GM18951 (cell line): ENCODE measurements around the gene AFF2.

Experiments used
- POLR2A ChIP-seq: IDR thresholded peaks from 4 replicates; pipeline ENCODE4 v1.6.1; 2011; ENCODE audit warnings: mild to moderate bottlenecking; ENCODE audit not compliant: insufficient read length, insufficient read depth; ENCODE audit errors: extremely low read depth
- in situ Hi-C: fragments of 300-500 bp; cut with MboI; formaldehyde crosslinking; loops from one replicate; pipeline ENCODE4 v1.12.0; 2022; ENCODE audit warnings: low sequenced_read_pairs, mixed read lengths, inconsistent platforms; ENCODE audit not compliant: unreplicated experiment

The AFF2 gene

DNA sequence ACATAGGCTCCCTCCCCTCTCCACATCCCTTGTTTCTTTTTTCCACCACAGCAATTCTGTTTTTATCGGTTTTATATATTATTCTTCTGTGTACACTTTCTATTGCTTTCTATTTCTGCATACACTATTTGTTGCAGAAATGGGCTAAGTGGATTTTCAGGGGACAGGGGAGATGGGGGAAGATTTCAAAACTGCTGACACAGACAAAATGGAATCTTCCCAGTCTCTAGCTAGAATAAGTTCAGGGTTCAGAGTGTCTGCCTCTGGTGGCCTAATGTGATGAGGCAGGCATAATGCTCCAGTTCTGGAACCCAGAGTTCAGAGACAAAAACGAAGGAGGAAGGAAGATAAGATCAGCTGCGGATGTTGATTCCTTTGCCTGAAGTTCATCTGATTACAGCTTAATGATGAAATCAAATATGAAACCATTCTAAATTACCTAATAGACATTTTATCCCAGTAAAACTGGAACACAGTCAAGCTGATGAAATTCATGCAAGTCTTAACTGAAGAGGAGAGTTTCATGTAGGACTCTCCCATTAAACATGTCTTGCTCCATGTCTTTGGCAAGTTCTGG lies 447.1 kb downstream of the AFF2 start:
- in situ Hi-C loops, result no loop called here
- no peak for TF ChIP-seq POLR2A

DNA sequence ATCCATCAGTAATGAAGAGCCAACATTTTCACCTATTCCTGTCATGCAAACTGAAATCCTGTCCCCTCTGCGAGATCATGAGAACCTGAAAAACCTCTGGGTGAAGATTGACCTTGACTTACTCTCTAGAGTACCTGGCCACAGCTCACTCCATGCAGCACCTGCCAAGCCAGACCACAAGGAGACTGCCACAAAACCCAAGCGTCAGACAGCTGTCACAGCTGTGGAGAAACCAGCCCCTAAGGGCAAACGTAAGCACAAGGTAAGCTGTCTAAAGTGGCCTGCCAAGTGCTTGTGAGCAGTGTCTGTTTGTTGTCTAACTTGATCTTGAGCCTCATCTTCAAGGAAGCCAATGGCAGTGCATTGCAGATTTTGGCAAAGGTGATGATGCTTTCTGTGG lies 455.9 kb downstream of the AFF2 start:
- in situ Hi-C loops, result no loop called here
- TF ChIP-seq POLR2A, result no peak

DNA sequence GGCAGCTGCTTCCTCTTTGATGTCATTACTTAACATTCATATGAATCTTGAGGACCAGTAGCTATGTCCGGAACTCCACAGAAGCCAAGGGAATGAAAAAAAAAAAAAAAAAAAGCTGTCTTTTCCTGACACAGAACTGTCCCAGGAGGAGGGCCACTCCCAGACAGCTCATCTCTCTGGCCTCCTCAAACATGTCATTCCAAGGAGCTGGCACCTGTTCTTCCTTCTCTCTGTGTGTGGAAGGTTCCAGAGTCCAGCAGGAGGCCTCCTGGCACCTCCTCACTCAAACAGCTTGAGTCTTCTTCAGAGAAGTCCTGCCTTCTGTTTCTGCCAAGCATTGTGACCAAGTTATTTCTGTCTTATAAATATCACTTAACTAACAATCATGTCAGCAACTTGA lies 458.5 kb downstream of the AFF2 start:
- in situ Hi-C loops, result no loop called here
- no peak for TF ChIP-seq POLR2A

DNA sequence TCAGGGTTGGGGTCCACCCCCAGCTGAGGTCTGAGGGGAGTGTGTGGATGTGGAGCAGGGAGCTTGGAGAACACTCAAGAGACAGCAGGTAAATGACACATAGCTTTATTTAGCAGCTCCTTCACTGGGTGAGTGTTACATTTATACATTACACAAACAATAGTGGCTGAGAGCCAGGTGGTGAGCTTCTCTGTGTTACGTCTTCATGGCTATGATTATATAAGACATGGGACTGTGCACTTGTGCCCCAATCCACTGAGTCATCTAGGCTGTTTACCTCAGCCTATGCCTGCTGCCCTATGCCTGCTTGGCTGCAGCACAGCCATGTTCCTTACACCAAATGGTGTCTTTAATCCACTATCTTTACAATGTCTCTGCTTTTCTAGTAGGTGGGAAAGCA lies 459.6 kb downstream of the AFF2 start:
- no peak for TF ChIP-seq POLR2A
- in situ Hi-C loops, result no loop called here

DNA sequence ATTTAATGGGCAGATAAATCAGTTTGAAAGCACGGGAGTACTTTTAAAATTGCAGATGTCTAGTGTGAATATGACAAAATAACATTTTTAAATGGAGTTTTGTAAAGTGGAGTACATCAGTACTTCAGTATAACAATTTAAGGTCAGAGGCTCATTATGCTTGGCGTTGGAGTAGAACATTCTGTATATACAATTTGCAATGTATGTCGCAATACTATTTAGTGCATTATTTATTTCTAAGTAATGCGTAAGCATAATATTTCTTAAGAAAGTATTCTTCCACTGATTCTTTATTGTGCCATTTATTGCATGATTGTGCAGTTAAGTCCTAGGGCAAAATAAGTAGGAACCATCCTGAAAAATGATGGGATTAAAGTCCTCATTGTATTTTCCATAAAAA lies 461.6 kb downstream of the AFF2 start:
- in situ Hi-C loops, result no loop called here
- no peak for TF ChIP-seq POLR2A

DNA sequence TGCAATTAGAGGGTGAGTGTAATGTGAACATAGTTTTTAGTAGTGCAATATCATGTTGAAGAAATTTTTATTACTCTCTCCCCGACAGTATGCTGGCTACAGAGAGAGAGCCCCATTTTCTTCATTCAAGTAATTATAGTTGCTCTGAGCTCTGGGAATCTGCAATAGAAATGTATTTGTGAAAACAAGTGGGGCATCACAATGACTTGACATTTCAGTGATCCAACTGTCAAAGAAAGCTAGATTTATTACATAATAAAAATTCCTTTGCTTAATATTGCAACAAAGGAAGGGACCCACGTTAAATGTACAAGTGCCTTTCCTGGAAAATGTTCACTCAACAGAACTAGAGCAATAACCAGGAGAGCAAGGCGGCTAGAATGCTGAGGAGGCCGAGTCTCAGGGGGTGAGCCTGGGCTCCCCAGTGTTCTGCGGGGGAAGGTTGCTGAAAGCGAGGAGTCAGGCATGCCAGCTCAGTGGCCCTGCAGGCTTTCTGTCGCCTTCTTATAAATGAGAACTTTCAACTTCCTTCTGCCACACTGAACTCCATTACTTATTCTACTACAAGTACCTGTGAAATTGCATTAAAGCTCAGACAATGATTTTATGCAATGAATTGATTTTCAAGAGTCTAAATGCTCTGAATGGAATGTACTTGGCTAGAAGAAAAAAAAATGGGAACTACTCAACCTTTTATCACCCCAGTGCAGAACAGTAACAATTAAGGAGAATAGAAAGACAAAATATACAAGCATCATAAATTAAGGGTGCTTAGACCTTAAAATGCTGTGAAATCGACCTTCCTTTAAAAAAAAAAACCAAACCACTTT lies 476.4 kb downstream of the AFF2 start:
- no peak for TF ChIP-seq POLR2A
- in situ Hi-C loops, result no loop called here

DNA sequence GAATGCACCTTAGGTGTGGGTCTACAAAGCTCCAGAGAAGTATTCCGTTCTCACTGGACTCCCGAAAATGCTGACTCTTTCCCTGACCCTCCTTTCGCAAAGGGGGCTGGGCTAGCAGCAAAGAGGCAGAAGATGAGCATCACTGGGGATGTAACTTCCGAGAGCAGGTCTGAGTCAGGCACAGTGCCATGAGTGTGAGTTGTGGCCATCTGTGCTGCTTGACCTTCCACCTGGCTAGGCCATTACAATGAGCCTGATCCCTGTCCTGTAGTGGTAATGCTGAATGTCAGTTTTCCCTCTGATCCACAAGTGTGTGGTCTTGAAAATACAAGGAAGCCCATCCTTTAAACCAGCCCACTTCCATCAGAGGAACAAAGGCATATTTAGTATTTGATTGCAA lies 479.4 kb downstream of the AFF2 start:
- TF ChIP-seq POLR2A, result no peak
- in situ Hi-C loops, result no loop called here

DNA sequence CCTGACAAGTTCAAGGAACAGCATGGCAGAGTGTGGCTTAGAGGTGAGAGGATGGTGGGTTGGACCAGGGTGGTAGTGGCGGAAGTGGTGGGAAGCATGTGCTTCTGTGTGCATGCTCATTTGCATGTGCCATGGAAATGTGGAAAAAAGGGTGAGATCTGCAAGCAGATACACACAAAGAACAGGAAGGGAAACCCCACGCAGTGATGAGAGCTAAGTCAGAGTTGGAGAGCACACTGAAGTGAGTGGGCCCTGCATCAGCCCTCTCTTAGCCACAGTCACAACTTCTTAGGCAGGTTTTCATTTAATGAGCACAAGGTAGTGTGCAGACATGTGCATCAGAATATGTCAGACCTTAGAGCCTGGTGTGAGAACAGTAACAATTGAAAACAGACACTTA lies 483.8 kb downstream of the AFF2 start:
- in situ Hi-C loops, result no loop called here
- TF ChIP-seq POLR2A, result no peak

DNA sequence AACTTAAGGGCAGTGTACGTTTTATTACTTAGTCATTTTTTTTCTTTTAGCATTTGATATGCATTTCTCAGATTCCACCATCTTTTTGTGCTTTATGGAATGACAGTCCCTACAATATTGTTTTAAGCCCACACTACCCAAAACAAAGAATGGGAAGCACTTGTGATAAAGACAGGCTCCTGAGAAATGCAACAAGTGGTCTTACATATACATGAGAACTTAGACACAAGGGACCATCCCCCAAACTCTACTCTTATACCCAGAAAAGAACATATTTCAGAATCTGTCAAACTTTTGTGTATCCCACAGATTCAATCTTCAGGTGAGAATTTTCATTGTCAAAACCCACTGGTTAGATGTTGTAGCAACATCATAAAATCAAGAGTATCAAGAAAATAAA lies 491.1 kb downstream of the AFF2 start:
- no peak for TF ChIP-seq POLR2A
- in situ Hi-C loops, result no loop called here

DNA sequence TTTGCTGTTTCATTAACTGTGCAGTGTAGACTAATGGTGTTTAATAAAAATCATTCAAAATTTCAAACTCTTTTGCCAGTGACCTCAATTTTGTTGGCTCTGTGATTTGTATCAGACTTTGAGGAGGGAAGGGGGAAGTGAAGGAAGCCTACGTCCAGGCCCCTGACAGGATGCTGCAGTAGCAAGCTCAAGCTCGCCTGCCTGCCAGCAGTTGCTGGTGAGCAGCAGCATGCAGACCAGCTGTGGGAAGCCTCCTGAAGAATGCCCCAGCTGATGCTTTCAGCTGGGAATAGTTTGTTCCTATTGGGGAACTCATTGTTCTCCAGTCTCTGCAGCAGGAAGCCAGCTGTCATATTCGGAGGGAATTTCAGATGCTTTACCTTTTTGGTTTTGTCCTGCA lies 495.2 kb downstream of the AFF2 start:
- no peak for TF ChIP-seq POLR2A
- in situ Hi-C loops, result no loop called here

DNA sequence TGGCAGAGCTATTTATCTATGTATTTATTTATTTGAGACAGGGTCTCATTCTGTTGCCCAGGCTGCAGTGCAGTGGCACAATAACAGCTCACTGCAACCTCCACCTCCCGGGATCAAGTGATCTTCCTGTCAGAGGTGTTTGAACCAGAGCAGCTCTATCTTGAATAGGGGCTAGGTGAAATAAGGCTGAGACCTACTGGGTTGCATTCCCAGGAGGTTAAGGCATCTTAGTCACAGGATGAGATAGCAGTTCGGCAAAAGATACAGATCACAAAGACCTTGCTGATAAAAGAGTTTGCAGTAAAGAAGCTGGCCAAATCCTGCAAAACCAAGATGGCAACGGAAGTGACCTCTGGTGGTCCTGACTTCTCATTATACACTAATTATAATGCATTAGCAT lies 501.9 kb downstream of the AFF2 start:
- no peak for TF ChIP-seq POLR2A
- in situ Hi-C loops, result no loop called here

DNA sequence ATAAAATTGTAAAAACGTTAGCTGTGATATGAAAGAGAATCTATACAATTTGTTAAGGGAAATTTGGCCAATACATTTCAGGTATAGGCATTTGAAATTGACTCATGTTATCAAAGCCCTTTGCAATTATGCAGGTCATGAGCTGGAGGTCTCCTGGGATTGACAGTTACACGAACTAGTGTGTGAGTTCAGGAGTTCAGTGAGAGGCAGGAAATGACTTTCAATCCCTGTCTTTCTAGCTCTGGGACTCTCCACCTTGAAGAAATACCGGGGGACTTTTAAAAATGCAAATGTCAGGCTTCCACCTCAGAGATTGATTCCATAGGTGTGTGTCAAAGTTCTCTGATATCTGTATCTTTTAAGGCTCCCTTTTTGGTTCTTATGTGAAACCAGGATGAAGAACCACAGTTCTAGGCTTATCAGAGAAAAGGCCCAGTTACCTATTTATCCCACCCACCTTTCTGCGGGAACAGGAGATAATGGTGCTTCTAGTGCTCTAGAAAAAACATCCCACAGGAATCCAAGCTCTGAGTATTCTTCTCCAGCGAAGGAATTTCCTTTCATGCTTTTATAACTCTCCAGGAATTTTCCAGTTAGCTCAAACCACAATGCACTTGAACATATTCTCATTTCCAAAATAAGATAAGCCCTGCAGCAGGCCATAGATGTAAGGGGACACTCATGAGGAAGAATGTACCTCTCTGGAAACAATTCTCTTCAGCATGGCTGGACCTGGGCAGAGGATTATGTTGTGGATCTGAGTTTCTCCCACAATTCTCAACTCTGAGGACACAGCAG lies 503.6 kb downstream of the AFF2 start:
- no peak for TF ChIP-seq POLR2A
- in situ Hi-C loops, result no loop called here

DNA sequence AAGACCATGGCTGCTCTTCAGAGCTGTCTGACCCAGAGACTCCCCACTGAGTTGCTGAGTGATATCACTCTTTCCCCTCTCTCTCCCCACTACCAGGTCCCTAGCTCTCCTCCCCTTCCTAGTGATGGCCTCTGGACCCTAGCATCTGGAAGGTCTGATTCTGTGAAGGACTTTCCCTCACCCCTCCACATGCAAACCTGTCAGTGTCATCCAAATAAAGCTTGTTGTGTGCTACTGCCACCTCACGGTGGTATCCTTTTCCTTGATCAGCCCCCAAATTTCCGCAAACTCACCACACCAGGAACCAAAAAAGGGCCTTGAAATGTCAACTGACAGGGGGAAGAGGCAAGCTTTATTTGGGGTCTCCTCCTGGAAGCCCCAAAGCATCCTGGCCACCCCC lies 504.5 kb downstream of the AFF2 start:
- in situ Hi-C loops, result no loop called here
- no peak for TF ChIP-seq POLR2A

DNA sequence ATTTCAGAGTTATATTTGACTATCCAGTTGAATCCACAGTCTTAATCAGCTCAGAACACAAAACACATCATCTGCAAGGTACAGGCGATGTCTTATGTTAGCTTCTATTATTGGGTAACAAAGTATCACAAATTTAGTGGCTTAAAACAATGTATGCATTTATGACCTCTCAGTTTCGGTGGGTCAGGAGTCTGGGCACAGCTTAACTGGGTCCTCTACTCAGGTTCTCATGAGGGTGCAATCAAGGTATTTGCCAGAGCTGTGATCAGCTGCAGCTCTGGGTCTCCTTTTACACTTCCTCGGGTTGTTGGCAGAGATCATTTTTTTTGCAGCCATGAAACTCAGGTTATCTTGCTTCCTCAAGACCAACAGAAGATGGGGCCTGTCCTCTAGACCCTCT lies 505.8 kb downstream of the AFF2 start:
- no peak for TF ChIP-seq POLR2A
- in situ Hi-C loops, result no loop called here
